Measurements from ENCODE around the gene BBX.

Gene BBX

DNA sequence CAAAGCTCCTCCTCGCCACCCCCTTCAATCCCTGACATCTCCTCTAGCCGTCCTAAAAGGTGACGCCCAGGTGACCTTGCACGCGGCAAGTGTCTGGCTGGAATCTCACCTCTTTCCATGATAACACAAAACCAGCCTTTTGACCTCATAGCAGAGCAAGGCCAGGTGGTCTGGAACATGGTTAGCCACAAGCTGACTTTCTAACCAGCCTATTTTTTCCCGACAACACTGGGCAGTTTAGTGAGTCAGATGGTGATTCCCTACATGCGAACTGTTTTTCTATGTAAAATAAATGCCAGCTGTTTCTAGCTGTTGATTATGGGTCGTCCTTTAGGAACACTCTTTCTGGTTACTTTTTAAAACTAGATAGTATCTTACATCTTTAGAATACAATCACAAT lies 325.0 kb downstream of the BBX start:
- no peak for DNase-seq (ENCODE audit: low read depth)

DNA sequence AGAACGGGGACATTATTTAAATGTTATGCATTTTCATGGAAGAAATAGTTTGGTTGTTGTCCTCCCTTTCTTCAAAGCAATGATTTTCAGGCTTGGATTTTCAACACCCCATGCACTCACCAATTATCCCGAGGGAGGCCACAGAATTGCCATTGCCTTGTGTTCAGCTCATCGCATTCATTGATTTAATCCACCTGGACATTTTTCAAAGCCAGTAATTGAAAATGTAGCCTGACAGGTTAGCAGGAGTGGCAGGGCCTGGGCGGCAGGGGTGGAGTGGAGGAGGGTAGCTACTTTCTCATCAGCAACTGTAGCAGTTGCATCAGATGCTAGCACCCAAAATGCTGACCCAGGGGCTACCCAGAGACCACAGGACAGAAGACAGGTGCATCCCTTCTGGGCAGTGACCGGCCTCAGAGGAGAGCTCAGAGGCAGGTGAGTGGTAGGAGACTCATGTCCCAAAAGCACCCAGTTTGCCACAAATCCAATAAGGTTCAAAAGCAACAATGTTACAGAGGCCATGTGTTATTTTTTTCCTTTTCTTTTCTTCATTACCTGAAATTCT lies 325.7 kb downstream of the BBX start:
- no peak for DNase-seq (ENCODE audit: low read depth)

DNA sequence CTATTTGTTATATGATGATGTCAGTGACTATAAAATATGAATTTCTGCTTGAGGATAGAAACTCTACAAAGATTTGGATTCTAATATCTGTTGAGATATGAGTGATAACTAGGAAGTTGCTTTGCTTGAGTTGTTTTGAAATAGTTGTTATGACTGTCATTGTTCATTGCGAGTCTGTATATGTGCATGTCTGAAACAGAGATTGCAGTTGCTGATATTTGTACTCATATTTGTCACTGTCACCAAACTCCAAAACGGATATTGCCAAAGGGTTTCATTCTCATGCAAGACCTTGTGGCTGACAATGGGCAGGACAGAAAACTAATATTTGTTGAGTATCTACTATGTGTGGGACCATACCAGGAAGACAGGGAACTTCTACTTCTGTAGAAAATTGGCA lies 327.9 kb downstream of the BBX start:
- DNase-seq (ENCODE audit: low read depth) = no peak

DNA sequence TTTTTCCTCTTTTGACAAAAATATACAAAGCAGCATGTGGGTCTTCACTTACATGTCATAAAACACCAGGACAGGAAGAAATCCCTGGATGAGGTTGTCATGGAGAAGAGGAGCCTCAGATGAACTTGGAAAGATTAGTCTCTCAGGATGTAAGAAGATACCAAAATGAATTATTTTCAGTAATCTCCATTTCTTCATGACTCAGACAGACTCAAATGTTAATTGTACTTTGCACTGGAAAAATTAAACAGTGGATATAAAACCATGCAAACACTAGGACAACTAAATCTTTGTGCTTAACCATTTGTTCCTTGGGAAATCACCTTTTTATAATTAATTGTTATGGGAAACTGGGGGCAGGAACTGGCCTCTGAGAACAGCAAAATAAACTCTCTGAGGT lies 331.1 kb downstream of the BBX start:
- no peak for DNase-seq (ENCODE audit: low read depth)

DNA sequence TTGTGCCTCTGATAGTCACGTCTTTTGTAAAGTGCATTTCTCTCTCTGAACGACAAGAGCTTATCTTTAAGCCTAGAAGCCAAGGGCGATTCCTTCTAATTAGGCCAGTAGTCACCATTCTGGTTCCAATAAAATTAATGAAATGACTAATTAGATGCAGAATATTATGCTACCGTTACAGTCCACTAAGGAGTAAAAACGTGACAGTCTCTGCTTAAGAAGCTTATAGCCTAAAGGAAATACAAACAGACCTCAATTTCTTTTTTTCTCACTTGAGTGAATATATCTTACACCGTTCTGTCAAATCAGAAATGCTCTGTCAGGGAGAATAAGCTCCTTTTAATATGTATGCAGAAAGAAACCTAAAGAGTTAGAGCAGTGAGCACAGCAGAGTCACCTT lies 332.0 kb downstream of the BBX start:
- no peak for DNase-seq (ENCODE audit: low read depth)

DNA sequence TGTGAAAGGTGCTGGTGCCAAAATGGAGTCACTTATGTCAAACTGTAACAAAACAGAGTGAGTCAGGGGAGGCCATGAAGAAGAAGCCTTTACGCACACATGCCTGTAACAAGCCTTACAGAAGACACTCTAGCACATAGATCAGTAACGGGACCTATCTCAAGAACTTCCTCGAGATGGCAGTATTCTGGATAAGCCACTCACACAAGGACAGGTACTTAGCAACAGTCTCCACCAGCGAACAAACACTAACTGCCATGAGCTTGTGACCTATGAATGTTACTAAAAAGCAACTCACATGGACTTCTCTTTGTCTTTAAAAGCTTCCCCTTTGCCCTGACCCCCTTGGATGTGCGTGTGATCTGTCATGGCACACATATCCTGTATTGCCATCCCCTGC lies 332.9 kb downstream of the BBX start:
- no peak for DNase-seq (ENCODE audit: low read depth)

DNA sequence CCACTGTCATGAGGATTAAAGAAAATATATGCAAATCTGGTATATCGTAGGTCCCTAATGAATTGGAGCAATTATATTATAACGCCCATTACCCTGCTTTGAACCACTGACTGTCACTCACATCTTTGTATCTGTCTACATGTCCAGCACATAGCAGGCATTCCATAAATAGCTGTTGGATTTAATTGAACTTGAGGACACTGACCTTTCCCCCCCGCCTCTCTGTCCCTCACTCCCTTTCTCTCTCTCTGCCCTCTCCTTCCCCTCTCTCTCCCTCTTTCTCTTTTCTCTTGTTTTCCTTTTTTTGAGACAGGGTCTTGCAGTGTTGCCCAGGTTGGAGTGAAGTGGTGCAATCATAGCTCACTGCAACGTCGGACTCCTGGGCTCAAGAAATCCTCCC lies 335.1 kb downstream of the BBX start:
- no peak for DNase-seq (ENCODE audit: low read depth)

DNA sequence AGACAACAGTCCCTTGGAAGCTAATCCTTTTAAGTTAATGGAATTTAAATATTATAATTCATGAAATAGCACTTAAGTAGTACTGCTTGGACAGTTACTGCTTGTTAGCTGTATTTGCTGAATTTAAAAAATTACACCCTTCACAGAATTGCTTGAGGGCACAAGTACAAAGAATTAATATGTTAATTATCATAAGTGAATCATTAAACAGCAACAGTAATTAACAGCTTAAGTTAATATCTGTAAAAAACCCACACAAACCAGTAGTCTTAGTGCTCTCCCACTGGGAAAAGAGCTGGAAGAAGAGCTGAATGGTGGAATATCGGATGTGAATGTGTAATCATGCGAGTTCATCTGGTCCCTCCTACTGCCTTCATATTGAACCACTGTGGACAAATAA lies 336.1 kb downstream of the BBX start:
- DNase-seq (ENCODE audit: low read depth) = no peak
